K562 (cell line): ENCODE data around the gene CUL2. TPM values are rescaled to one million over a fixed set of nuclear protein-coding genes. Genes with fewer than 3 reads are reported as not detected.
A peak's percentile ranks its signal among the peaks of the same experiment; 100 is the strongest.

ENCODE experiments used
- ARHGAP35 ChIP-seq: fragments of 450-650 bp; IDR thresholded peaks from 2 replicates; pipeline ENCODE4 v1.6.1; 2018; ENCODE audit not compliant: partially characterized antibody
- ATF7 ChIP-seq: fragments of 450-650 bp; IDR thresholded peaks from 2 replicates; pipeline ENCODE4 v1.7.1; 2014; ENCODE audit warnings: mild to moderate bottlenecking, moderate library complexity
- CTBP1 ChIP-seq: fragments of 450-650 bp; IDR thresholded peaks from 2 replicates; pipeline ENCODE4 v1.6.1; 2016; ENCODE audit warnings: borderline replicate concordance
- EZH2 ChIP-seq: IDR thresholded peaks from 2 replicates; pipeline ENCODE4 v1.6.1; 2012; ENCODE audit warnings: low read depth, mild to moderate bottlenecking, inconsistent platforms, low read length, borderline replicate concordance
- HDAC8 ChIP-seq: fragments of 450-650 bp; IDR thresholded peaks from 2 replicates; pipeline ENCODE4 v1.6.1; 2016; ENCODE audit warnings: mild to moderate bottlenecking, missing genetic modification characterization, moderate library complexity, missing compliant biosample characterization
- HMGN3 ChIP-seq: IDR thresholded peaks from 2 replicates; pipeline ENCODE4 v1.6.1; 2011; ENCODE audit warnings: borderline replicate concordance, low read depth, mild to moderate bottlenecking, mixed read lengths, low read length; ENCODE audit not compliant: insufficient read length; ENCODE audit errors: extremely low read depth
- JUNB ChIP-seq: fragments of 450-650 bp; formaldehyde crosslinking; conservative IDR thresholded peaks from 2 replicates; pipeline ENCODE4 v1.4.0; 2020; ENCODE audit warnings: mild to moderate bottlenecking
- MCM5 ChIP-seq: fragments of 450-650 bp; IDR thresholded peaks from 2 replicates; pipeline ENCODE4 v1.6.1; 2016; ENCODE audit warnings: low read depth
- NCOR1 ChIP-seq: fragments of 450-650 bp; IDR thresholded peaks from 2 replicates; pipeline ENCODE4 v1.6.1; 2016; ENCODE audit warnings: mild to moderate bottlenecking, moderate library complexity
- NR3C1 ChIP-seq: sonication (generic); formaldehyde crosslinking; IDR thresholded peaks from 2 replicates; pipeline ENCODE4 v1.8.1; 2022; ENCODE audit warnings: missing genetic modification reagents
- OTX1 ChIP-seq: fragments of 450-650 bp; formaldehyde crosslinking; IDR thresholded peaks from 2 replicates; pipeline ENCODE4 v1.4.0; 2022; ENCODE audit warnings: mild to moderate bottlenecking
- PHF21A ChIP-seq: fragments of 450-650 bp; IDR thresholded peaks from 2 replicates; pipeline ENCODE4 v1.6.1; 2017; ENCODE audit warnings: low read depth, borderline replicate concordance
- PYGO2 ChIP-seq: fragments of 450-650 bp; IDR thresholded peaks from 2 replicates; pipeline ENCODE4 v1.6.1; 2016; ENCODE audit warnings: mild to moderate bottlenecking, missing genetic modification characterization, moderate library complexity, missing compliant biosample characterization
- RBBP5 ChIP-seq: fragments of 200-600 bp; sonication (generic); IDR thresholded peaks from 2 replicates; pipeline ENCODE4 v1.6.1; 2012; ENCODE audit warnings: borderline replicate concordance, mild to moderate bottlenecking, low read length, control low read depth, inconsistent platforms; ENCODE audit not compliant: insufficient read depth, poor library complexity, severe bottlenecking
- SAP30 ChIP-seq: fragments of 200-600 bp; sonication (generic); IDR thresholded peaks from 2 replicates; pipeline ENCODE4 v1.6.1; 2012; ENCODE audit warnings: borderline replicate concordance, low read depth, mild to moderate bottlenecking, moderate library complexity, low read length, control low read depth, inconsistent platforms; ENCODE audit not compliant: insufficient read depth, poor library complexity, severe bottlenecking
- SRF ChIP-seq, 2 experiments: fragments of 250-450, 450-650 bp in 1 of 2; sonication (Bioruptor Pico) in 1 of 2; sonication (generic) in 1 of 2; formaldehyde crosslinking; IDR thresholded peaks; 2 replicates each; pipeline versions ENCODE4 v1.5.0 to v1.5.1; 2020 to 2022; ENCODE audit warnings: mild to moderate bottlenecking in 1 of 2, missing genetic modification reagents in 1 of 2
- SRSF7 ChIP-seq: fragments of 200-400 bp; formaldehyde crosslinking; optimal IDR thresholded peaks from 2 replicates; pipeline ENCODE3; 2017; ENCODE audit warnings: mild to moderate bottlenecking, low read depth, low read length
- TCF7 ChIP-seq: sonication (generic); IDR thresholded peaks from 2 replicates; pipeline ENCODE4 v1.6.1; 2016; ENCODE audit warnings: antibody characterized with exemption, borderline replicate concordance
- ZBTB17 ChIP-seq: fragments of 450-650 bp; formaldehyde crosslinking; IDR thresholded peaks from 2 replicates; pipeline ENCODE4 v1.4.0; 2020; ENCODE audit warnings: mild to moderate bottlenecking
- ZNF282 ChIP-seq: sonication (generic); formaldehyde crosslinking; IDR thresholded peaks from 2 replicates; pipeline ENCODE4 v1.8.1; 2023; ENCODE audit warnings: missing genetic modification reagents
- ZNF384 ChIP-seq: IDR thresholded peaks from 2 replicates; pipeline ENCODE4 v1.6.1; 2012; ENCODE audit warnings: low read depth, low read length, improper control_type of control experiment
- polyA plus RNA-seq, 8 experiments: library from polyadenylated mRNA; depleted of rRNA in 4 of 8; stranded (reverse) in 5 of 8; unstranded in 3 of 8; fragments of >200 nt; fragmentation: Nextera tagmentation in 2 of 8; fragmentation: Illumina TruSeq in 1 of 8; extraction: Ambion mirVana in 2 of 8; extraction: Trizol in 1 of 8; gene quantifications; 2 replicates each; pipeline versions ENCODE4 v1.2.1 to v1.2.3, GENCODE V29; 2011 to 2014; ENCODE audit warnings: inconsistent platforms in 1 of 8, missing spikeins in 1 of 8
- total RNA-seq, 7 experiments: library from RNA; depleted of rRNA in 6 of 7; stranded (reverse); fragments of >200 nt in 6 of 7; fragmentation: Illumina TruSeq in 2 of 7; extraction: Trizol in 2 of 7; gene quantifications; 2 replicates each; pipeline versions ENCODE4 v1.2.1 to v1.2.3, GENCODE V29; 2011 to 2021; ENCODE audit warnings: low replicate concordance in 1 of 7
- TF ChIP-seq, protein P1 (sequence below): fragments of 250-450 bp; sonication (Bioruptor Pico); IDR thresholded peaks from 2 replicates; pipeline ENCODE4 v1.5.0; 2021; ENCODE audit warnings: mild to moderate bottlenecking, moderate library complexity
- TF ChIP-seq, protein P2 (sequence below): fragments of 200-800 bp; sonication (Bioruptor generic); IDR thresholded peaks from 2 replicates; pipeline ENCODE4 v1.6.1; 2017; ENCODE audit warnings: missing genetic modification characterization, missing compliant biosample characterization
- TF ChIP-seq, protein P3 (sequence below): fragments of 250-450 bp; sonication (Bioruptor Pico); IDR thresholded peaks from 2 replicates; pipeline ENCODE4 v1.8.0; 2022; ENCODE audit warnings: moderate library complexity, mild to moderate bottlenecking, inconsistent platforms

The CUL2 gene
- total and polyA plus RNA-seq, 9 of the 15 experiments (the other 6 are each of a cell fraction or from before 2014, with no cell fraction given), result 17.3 to 46.3 (median 41.2) TPM

DNA sequence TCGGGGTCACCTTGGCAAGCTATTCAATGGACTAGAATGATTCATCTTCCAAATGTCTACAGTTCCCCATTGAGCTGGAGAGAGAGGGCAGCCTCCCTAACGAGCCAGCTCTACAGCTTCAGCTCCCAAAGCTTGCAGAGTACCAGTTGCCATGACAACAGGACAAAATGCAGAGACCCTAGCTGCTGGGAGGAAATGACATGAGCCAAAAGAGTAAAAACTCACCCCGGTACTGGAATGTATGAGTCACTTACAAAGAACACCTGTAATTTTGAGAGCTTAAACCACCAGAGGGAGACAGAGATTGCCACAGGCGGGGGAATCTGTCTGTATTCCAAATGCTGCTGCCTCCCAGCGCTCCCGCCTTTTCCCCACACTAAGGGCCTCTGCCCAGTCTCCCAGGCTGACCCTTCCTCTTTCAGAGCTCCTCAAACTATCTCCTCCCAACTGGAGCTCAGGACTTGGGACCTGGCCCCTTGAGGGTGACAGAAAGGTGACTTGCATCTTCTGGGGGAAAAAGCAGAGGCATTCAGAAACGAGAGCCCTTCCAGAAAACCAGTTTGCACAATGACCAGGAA, 95.5 kb downstream of the CUL2 start (continued):
- TF ChIP-seq, protein P1, sequence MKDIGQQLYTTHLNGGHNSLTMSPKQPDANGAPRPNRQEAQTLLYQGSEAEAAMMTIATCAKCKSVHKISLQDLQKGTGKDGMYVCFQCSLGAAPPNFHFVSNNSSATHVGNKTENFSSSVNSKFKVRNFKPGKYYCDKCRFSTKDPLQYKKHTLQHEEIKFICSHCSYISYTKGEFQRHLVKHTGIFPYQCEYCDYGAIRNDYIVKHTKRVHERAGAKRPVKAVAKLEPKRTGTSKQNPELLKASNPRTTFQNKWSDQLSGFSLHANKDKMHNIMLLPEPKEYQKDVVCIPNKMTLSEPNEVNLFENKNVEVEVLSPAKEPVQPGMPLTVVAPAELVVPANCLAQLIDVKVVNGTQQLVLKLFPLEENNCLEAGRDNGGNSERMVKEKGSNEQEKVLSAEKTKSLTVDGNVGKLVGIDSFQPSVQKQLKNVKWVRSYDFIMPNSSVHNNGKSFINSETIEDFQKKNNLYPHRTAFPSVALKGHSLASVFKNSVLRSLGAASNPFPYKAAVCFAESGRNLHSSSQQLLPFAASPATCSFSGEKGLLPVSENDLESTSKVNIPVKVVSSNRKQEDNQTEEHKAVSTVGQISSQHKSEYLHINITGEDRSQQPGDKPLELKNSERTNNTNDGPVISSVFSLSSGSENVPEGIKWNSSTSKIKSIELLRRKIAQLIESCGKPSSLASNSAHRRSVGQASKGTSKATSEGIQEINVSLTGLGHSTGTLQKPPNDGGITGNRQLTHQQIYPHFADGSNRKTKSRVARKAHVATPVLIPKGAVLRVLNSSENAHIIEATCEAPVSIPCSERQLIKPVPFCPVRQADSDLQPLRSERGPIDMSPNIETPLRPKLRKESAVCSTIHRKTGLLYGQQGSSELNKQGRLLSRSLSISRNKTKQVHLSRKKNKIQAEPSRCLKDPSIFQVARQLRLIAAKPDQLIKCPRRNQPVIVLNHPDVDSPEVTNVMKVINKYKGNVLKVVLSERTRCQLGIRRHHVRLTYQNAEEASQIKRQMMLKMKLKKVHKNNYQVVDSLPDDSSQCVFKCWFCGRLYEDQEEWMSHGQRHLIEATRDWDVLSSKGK (CRISPR knock-in tag), result no peak
- no peak for TF ChIP-seq RBBP5
- no peak for TF ChIP-seq PYGO2 (tag)
- no peak for TF ChIP-seq ZBTB17 (CRISPR knock-in tag)
- peak; percentile 73 for TF ChIP-seq CTBP1
- no peak for TF ChIP-seq NR3C1 (CRISPR knock-in tag)
- no peak for TF ChIP-seq NCOR1
- no peak for TF ChIP-seq TCF7
- TF ChIP-seq JUNB (CRISPR knock-in tag), result no peak
- no peak for TF ChIP-seq ZNF282 (CRISPR knock-in tag)
- TF ChIP-seq ZNF384, result no peak
- TF ChIP-seq SRF (CRISPR knock-in tag; IDR thresholded peaks at IDR 0.05), result peak in 1 of 2 experiments; percentile 57; a peak in 1 of 4 replicates
- no peak for TF ChIP-seq EZH2
- TF ChIP-seq MCM5, result no peak
- TF ChIP-seq, protein P2, sequence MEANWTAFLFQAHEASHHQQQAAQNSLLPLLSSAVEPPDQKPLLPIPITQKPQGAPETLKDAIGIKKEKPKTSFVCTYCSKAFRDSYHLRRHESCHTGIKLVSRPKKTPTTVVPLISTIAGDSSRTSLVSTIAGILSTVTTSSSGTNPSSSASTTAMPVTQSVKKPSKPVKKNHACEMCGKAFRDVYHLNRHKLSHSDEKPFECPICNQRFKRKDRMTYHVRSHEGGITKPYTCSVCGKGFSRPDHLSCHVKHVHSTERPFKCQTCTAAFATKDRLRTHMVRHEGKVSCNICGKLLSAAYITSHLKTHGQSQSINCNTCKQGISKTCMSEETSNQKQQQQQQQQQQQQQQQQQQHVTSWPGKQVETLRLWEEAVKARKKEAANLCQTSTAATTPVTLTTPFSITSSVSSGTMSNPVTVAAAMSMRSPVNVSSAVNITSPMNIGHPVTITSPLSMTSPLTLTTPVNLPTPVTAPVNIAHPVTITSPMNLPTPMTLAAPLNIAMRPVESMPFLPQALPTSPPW, result no peak
- no peak for TF ChIP-seq SRSF7
- no peak for TF ChIP-seq ARHGAP35
- no peak for TF ChIP-seq HDAC8 (tag)
- TF ChIP-seq PHF21A, result no peak
- peak; percentile 46; the same call in 1 of the 2 replicates for TF ChIP-seq ATF7
- TF ChIP-seq, protein P3, sequence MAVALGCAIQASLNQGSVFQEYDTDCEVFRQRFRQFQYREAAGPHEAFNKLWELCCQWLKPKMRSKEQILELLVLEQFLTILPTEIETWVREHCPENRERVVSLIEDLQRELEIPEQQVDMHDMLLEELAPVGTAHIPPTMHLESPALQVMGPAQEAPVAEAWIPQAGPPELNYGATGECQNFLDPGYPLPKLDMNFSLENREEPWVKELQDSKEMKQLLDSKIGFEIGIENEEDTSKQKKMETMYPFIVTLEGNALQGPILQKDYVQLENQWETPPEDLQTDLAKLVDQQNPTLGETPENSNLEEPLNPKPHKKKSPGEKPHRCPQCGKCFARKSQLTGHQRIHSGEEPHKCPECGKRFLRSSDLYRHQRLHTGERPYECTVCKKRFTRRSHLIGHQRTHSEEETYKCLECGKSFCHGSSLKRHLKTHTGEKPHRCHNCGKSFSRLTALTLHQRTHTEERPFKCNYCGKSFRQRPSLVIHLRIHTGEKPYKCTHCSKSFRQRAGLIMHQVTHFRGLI (CRISPR knock-in tag), result no peak
- TF ChIP-seq SAP30, result no peak
- no peak for TF ChIP-seq OTX1
- no peak for TF ChIP-seq HMGN3
